ENCODE results near the gene NARS2. TPM values are rescaled to one million over a fixed set of nuclear protein-coding genes. Genes with fewer than 3 reads are reported as not detected.

The NARS2 gene
- total and polyA plus RNA-seq, 2 donors (not counting 1 experiment from before 2014, with no cell fraction given), result 9.7 to 14.6 TPM

GRCh38 chr11:78595436-78596130 is 20.9 kb upstream of the NARS2 start:
- ATAC-seq (ENCODE audit: low read depth), result no peak
- Histone ChIP-seq H3K79me2 (ENCODE audit: control insufficient read depth, insufficient read depth, low read length) (no peaks in the 10 kb centered on the region), H3K4me2 (replicated peaks; ENCODE audit: low read depth, low read length, poor library complexity, severe bottlenecking) (no peak overlapping the region), H3K4me1 (ENCODE audit: control insufficient read depth in 2 of 2, insufficient read depth in 2 of 2, low read length in 2 of 2) (no peaks in the 10 kb centered on the region), H3K27ac (ENCODE audit: low read length in 2 of 2) (no peak overlapping the region), H3K9me3 (ENCODE audit: control extremely low read depth in 1 of 3, control insufficient read depth in 2 of 3, insufficient read depth in 1 of 3, low read length in 2 of 3) (no peaks in the 10 kb centered on the region), H4K20me1 (ENCODE audit: control insufficient read depth, insufficient read depth, low read length, poor library complexity, severe bottlenecking) (no peaks in the 10 kb centered on the region), H2AFZ (ENCODE audit: insufficient read depth, low read depth, low read length, poor library complexity, severe bottlenecking) (no peak overlapping the region), H3K36me3 (replicated peaks in 1 of 2; ENCODE audit: control extremely low read depth in 1 of 2, control insufficient read depth in 1 of 2, extremely low read depth in 1 of 2, insufficient read depth in 2 of 2, low read length in 1 of 2) (no peaks in the 10 kb centered on the region), H3K9ac (ENCODE audit: low read length) (no peak overlapping the region), H3K27me3 (replicated peaks in 1 of 4; ENCODE audit: control extremely low read depth in 1 of 4, control insufficient read depth in 3 of 4, insufficient read depth in 4 of 4, low read length in 3 of 4) (no peaks in the 10 kb centered on the region), H3K4me3 (ENCODE audit: control extremely low read depth in 1 of 5, extremely low read depth in 1 of 5, insufficient read depth in 1 of 5, low read depth in 2 of 5, low read length in 4 of 5) (no peak overlapping the region)
- ChIA-PET CTCF (no interaction called here), POLR2A (no interaction called here)
- WGBS (ENCODE audit: insufficient coverage), result 98% methylated on average over 9 of the region's 16 CpGs
- H3K4me3 Mint-ChIP-seq, result no peak overlapping the region
- peaks cover 17% of the 10 kb centered on the region for H3K27me3 Mint-ChIP-seq
- H3K9me3 Mint-ChIP-seq (ENCODE audit: insufficient read depth), result no peaks in the 10 kb centered on the region
- no peaks in the 10 kb centered on the region for H3K4me1 Mint-ChIP-seq
- intact Hi-C loops (cut with micrococcal nuclease), result no loop called here
- TF ChIP-seq CTCF (IDR thresholded peaks at IDR 0.05) (no peak), EZH2 (IDR thresholded peaks at IDR 0.05; ENCODE audit: borderline replicate concordance, insufficient read depth, low read depth, low read length, poor library complexity, severe bottlenecking) (no peak)
- DNase-seq, result no peak
- H3K27ac Mint-ChIP-seq, result no peak overlapping the region

GRCh38 chr11:78594814-78595213 is 20.1 kb upstream of the NARS2 start:
- Mint-ChIP-seq H3K4me3 (no peak overlapping the region), H3K27ac (no peak overlapping the region), H3K27me3 (peaks cover 10% of the 10 kb centered on the region), H3K9me3 (ENCODE audit: insufficient read depth) (no peaks in the 10 kb centered on the region), H3K4me1 (no peaks in the 10 kb centered on the region)
- H3K4me3 ChIP-seq (ENCODE audit: control extremely low read depth in 1 of 5, extremely low read depth in 1 of 5, insufficient read depth in 1 of 5, low read depth in 2 of 5, low read length in 4 of 5), result no peak overlapping the region
- no peaks in the 10 kb centered on the region for H3K27me3 ChIP-seq (replicated peaks in 1 of 4; ENCODE audit: control extremely low read depth in 1 of 4, control insufficient read depth in 3 of 4, insufficient read depth in 4 of 4, low read length in 3 of 4)
- intact Hi-C loops (cut with micrococcal nuclease), result no loop called here
- no peaks in the 10 kb centered on the region for H3K36me3 ChIP-seq (replicated peaks in 1 of 2; ENCODE audit: control extremely low read depth in 1 of 2, control insufficient read depth in 1 of 2, extremely low read depth in 1 of 2, insufficient read depth in 2 of 2, low read length in 1 of 2)
- H3K9me3 ChIP-seq (ENCODE audit: control extremely low read depth in 1 of 3, control insufficient read depth in 2 of 3, insufficient read depth in 1 of 3, low read length in 2 of 3), result no peaks in the 10 kb centered on the region
- H3K27ac ChIP-seq (ENCODE audit: low read length in 2 of 2), result no peak overlapping the region
- DNase-seq (no peak), ATAC-seq (ENCODE audit: low read depth) (no peak)
- H3K79me2 ChIP-seq (ENCODE audit: control insufficient read depth, insufficient read depth, low read length), result no peaks in the 10 kb centered on the region
- H3K4me1 ChIP-seq (ENCODE audit: control insufficient read depth in 2 of 2, insufficient read depth in 2 of 2, low read length in 2 of 2), result no peaks in the 10 kb centered on the region
- WGBS (ENCODE audit: insufficient coverage), result 90% methylated on average over 2 of the region's 3 CpGs
- H3K9ac ChIP-seq (ENCODE audit: low read length), result no peak overlapping the region
- no peak for TF ChIP-seq EZH2 (IDR thresholded peaks at IDR 0.05; ENCODE audit: borderline replicate concordance, insufficient read depth, low read depth, low read length, poor library complexity, severe bottlenecking)
- no peak for TF ChIP-seq CTCF (IDR thresholded peaks at IDR 0.05)
- ChIA-PET POLR2A (no interaction called here), CTCF (no interaction called here)
- H2AFZ ChIP-seq (ENCODE audit: insufficient read depth, low read depth, low read length, poor library complexity, severe bottlenecking), result no peak overlapping the region
- no peaks in the 10 kb centered on the region for H4K20me1 ChIP-seq (ENCODE audit: control insufficient read depth, insufficient read depth, low read length, poor library complexity, severe bottlenecking)
- H3K4me2 ChIP-seq (replicated peaks; ENCODE audit: low read depth, low read length, poor library complexity, severe bottlenecking), result no peak overlapping the region

Data from B cell (primary cell).